Measurements from ENCODE around the gene TAPT1.
"Not testable (repeated sequence)": the region's sequence is repeated elsewhere in the genome, so short reads cannot be mapped to it uniquely, and the experiment has no call there.

Gene TAPT1

GRCh38 chr4:16212138-16212782 lies 14.0 kb downstream of the TAPT1 start:
- DNase-seq (ENCODE audit: low spot score), result no peak

- no peak for DNase-seq (ENCODE audit: low spot score)
Measured at GRCh38 chr4:16207409-16207808, 18.9 kb downstream of the TAPT1 start.

GRCh38 chr4:16206848-16207247 lies 19.4 kb downstream of the TAPT1 start:
- DNase-seq (ENCODE audit: low spot score), result no peak

- no peak for DNase-seq (ENCODE audit: low spot score)
Measured at GRCh38 chr4:16206301-16206700, 20.0 kb downstream of the TAPT1 start.

- peak; percentile 18 for DNase-seq (ENCODE audit: low spot score)
Measured at GRCh38 chr4:16205298-16206164, 20.7 kb downstream of the TAPT1 start.

- DNase-seq (ENCODE audit: low spot score), result no peak
Measured at GRCh38 chr4:16204505-16204904, 21.8 kb downstream of the TAPT1 start.

GRCh38 chr4:16203083-16203482 lies 23.2 kb downstream of the TAPT1 start:
- no peak for DNase-seq (ENCODE audit: low spot score)

GRCh38 chr4:16202598-16202997 lies 23.7 kb downstream of the TAPT1 start:
- no peak for DNase-seq (ENCODE audit: low spot score)

GRCh38 chr4:16199093-16199492 lies 27.2 kb downstream of the TAPT1 start:
- DNase-seq (ENCODE audit: low spot score), result no peak

GRCh38 chr4:16197876-16198665 lies 28.2 kb downstream of the TAPT1 start:
- DNase-seq (ENCODE audit: low spot score), result no peak

- DNase-seq (ENCODE audit: low spot score), result no peak
Measured at GRCh38 chr4:16196482-16197393, 29.5 kb downstream of the TAPT1 start.

GRCh38 chr4:16195209-16195608 lies 31.1 kb downstream of the TAPT1 start:
- no peak for DNase-seq (ENCODE audit: low spot score)

GRCh38 chr4:16194798-16195197 lies 31.5 kb downstream of the TAPT1 start:
- DNase-seq (ENCODE audit: low spot score), result not testable (repeated sequence)

GRCh38 chr4:16194214-16194613 lies 32.1 kb downstream of the TAPT1 start:
- no peak for DNase-seq (ENCODE audit: low spot score)

- DNase-seq (ENCODE audit: low spot score), result no peak
Measured at GRCh38 chr4:16192631-16193518, 33.4 kb downstream of the TAPT1 start.

GRCh38 chr4:16192057-16192456 lies 34.2 kb downstream of the TAPT1 start:
- DNase-seq (ENCODE audit: low spot score), result no peak

- no peak for DNase-seq (ENCODE audit: low spot score)
Measured at GRCh38 chr4:16187455-16187854, 38.8 kb downstream of the TAPT1 start.

- DNase-seq (ENCODE audit: low spot score), result no peak
Measured at GRCh38 chr4:16186986-16187385, 39.3 kb downstream of the TAPT1 start.

- no peak for DNase-seq (ENCODE audit: low spot score)
Measured at GRCh38 chr4:16183604-16184003, 42.7 kb downstream of the TAPT1 start.

- no peak for DNase-seq (ENCODE audit: low spot score)
Measured at GRCh38 chr4:16176621-16177020, 49.6 kb downstream of the TAPT1 start.

GRCh38 chr4:16171831-16172230 lies 54.4 kb downstream of the TAPT1 start:
- DNase-seq (ENCODE audit: low spot score), result no peak
